ENCODE measurements around the gene CYP39A1.

- TF ChIP-seq CTCF (conservative IDR thresholded peaks at IDR 0.05 in 1 of 2, IDR thresholded peaks at IDR 0.05 in 1 of 2; ENCODE audit: extremely low read depth in 1 of 2, insufficient read depth in 1 of 2, low read depth in 1 of 2, low read length in 2 of 2) (no peak), EZH2 (IDR thresholded peaks at IDR 0.05; ENCODE audit: borderline replicate concordance, low read length) (no peak)
Measured at GRCh38 chr6:46667377-46667776, 14.8 kb upstream of the CYP39A1 start.
